Duodenal mucosa (tissue), 2 donors: ENCODE results near the gene TRIP13.
A peak's percentile ranks its signal among the peaks of the same experiment; 100 is the strongest.

ENCODE experiments used
- H3K27ac ChIP-seq: one replicate; pipeline ENCODE4 v1.7.0; 2013; ENCODE audit warnings: low read depth, low read length
- H3K27me3 ChIP-seq, 2 donors: one replicate each; pipeline ENCODE4 v1.7.0; 2013; ENCODE audit warnings: low read length in 2 of 2, control low read depth in 1 of 2; ENCODE audit not compliant: insufficient read depth in 2 of 2, control insufficient read depth in 1 of 2
- H3K36me3 ChIP-seq, 2 donors: one replicate each; pipeline ENCODE4 v1.7.0; 2013; ENCODE audit warnings: low read length in 2 of 2, control low read depth in 1 of 2; ENCODE audit not compliant: insufficient read depth in 2 of 2, control insufficient read depth in 1 of 2
- H3K4me1 ChIP-seq, 2 donors: one replicate each; pipeline ENCODE4 v1.7.0; 2013; ENCODE audit warnings: low read length in 2 of 2, control low read depth in 1 of 2; ENCODE audit not compliant: insufficient read depth in 2 of 2, control insufficient read depth in 1 of 2
- H3K4me3 ChIP-seq, 2 donors: one replicate each; pipeline ENCODE4 v1.7.0; 2013; ENCODE audit warnings: low read length in 2 of 2, low read depth in 1 of 2
- H3K9ac ChIP-seq, 2 donors: one replicate each; pipeline ENCODE4 v1.7.0; 2013; ENCODE audit warnings: low read length in 2 of 2, low read depth in 1 of 2
- H3K9me3 ChIP-seq, 2 donors: one replicate each; pipeline ENCODE4 v1.7.0; 2013; ENCODE audit warnings: low read length in 2 of 2, control low read depth in 1 of 2; ENCODE audit not compliant: control insufficient read depth in 1 of 2

Gene TRIP13

GRCh38 chr5:884345-885126 lies 8.1 kb upstream of the TRIP13 start:
- Histone ChIP-seq H3K9ac (no peak overlapping the region), H3K27ac (no peak overlapping the region), H3K9me3 (no peaks in the 10 kb centered on the region), H3K27me3 (no peaks in the 10 kb centered on the region), H3K36me3 (peaks cover 56 to 90% of the 10 kb centered on the region in 2 donors), H3K4me1 (no peaks in the 10 kb centered on the region), H3K4me3 (no peak overlapping the region)

- Histone ChIP-seq H3K9me3 (no peaks in the 10 kb centered on the region), H3K27ac (no peak overlapping the region), H3K4me3 (no peak overlapping the region), H3K9ac (no peak overlapping the region), H3K27me3 (no peaks in the 10 kb centered on the region), H3K36me3 (peaks cover 56 to 95% of the 10 kb centered on the region in 2 donors), H3K4me1 (no peaks in the 10 kb centered on the region)
Measured at GRCh38 chr5:885127-885442, 7.6 kb upstream of the TRIP13 start.

DNA sequence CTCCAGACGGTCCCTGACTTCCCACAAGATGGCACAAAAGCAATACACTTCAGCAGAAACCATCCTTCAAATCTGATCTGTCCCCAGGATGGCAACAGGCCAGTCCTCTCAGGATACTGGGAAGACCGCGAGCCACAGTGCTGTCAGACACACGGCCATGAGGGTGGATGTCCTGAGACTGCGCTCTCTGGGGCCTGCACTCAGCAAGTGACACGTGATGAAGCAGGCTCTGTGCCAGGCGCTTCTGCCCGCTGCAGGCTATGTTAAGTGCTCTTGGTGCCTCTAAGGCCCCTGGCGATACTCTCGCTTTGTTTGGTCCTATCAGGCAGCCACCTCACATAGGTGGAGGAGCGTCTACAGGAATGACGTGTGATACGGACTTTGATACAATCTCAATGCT lies 7.2 kb upstream of the TRIP13 start:
- no peaks in the 10 kb centered on the region for H3K9me3 ChIP-seq
- H3K27ac ChIP-seq: no peak overlapping the region
- H3K9ac ChIP-seq: no peak overlapping the region
- H3K4me1 ChIP-seq: no peaks in the 10 kb centered on the region
- no peak overlapping the region for H3K4me3 ChIP-seq
- no peaks in the 10 kb centered on the region for H3K27me3 ChIP-seq
- H3K36me3 ChIP-seq: peaks cover 56 to 100% of the 10 kb centered on the region in 2 donors

GRCh38 chr5:886036-886435 lies 6.6 kb upstream of the TRIP13 start:
- H3K9me3 ChIP-seq: no peaks in the 10 kb centered on the region
- H3K9ac ChIP-seq: no peak overlapping the region

DNA sequence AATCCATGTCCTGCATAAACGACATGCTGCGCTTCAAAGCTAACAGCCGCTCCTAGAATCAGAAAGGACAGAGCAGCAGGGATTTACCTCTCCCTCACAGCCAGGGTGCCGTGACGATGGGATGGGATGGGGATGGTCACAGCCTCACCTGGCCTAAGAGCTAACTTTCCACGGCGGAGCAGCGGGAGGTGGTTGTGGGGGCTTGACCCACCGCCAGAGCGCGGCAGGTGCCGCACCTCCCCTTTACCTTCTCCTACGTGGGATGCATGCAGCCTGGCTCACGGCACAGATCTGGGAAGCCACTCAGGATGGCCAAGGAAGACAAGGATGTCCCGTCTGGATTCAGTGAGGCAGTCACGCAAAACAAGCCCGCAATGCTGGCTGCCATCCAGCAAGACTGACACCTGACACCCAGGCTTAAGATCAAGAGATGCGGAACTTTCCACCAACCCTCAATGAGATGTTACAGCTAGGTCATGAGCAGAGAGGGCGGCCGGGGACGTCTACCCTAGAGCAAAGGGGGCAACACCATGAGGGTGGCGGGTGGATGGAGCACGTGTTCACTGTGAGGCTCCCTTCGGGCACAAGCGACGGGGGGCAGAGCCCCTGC lies 5.9 kb upstream of the TRIP13 start:
- Histone ChIP-seq H3K9ac (no peak overlapping the region), H3K9me3 (no peaks in the 10 kb centered on the region), H3K27me3 (no peaks in the 10 kb centered on the region), H3K36me3 (peaks cover 45 to 94% of the 10 kb centered on the region in 2 donors), H3K4me1 (peaks cover 9 to 11% of the 10 kb centered on the region in 2 donors), H3K27ac (no peak overlapping the region), H3K4me3 (no peak overlapping the region)

More at GRCh38 chr5:886036-886435, 6.6 kb upstream of the TRIP13 start:
- Histone ChIP-seq H3K4me3 (no peak overlapping the region), H3K27me3 (no peaks in the 10 kb centered on the region), H3K36me3 (peaks cover 52 to 100% of the 10 kb centered on the region in 2 donors), H3K4me1 (peaks cover 1 to 3% of the 10 kb centered on the region in 2 donors), H3K27ac (no peak overlapping the region)

DNA sequence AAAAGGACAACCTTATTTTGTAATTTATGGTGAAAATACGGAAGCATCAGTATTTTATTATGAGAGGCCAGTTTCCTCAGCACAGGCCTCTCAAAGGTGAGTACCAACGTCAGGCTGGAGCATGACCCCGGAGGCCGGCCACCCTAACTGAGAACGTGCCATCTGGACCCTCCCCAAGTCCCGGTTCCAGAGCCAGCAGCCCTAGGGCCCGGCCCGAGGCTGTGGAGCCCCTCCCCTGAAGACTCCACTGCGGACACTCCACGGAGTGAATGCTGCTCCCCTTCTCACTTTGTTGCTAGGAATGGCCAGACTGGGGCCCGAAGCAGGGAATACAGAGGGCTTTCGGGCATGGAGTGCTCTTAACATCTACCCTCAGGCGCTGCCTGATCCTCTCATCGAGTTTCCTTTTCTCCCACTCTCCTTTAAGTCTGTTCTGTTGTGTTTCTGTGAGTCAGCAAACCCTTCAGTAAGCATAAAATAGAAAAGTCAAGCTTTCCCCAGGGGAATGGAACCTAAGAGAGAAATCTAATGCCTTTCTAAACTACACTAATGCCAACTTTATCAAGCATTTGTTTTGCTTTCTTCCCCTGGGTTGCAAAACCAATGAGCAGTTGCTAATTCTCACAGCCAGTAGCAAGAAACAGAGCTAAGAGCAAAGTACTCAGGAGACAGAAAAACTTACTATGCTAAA lies 4.6 kb upstream of the TRIP13 start:
- Histone ChIP-seq H3K9me3 (no peaks in the 10 kb centered on the region), H3K27me3 (no peaks in the 10 kb centered on the region), H3K27ac (no peak overlapping the region), H3K9ac (no peak overlapping the region), H3K4me3 (no peak overlapping the region), H3K36me3 (peaks cover 40 to 81% of the 10 kb centered on the region in 2 donors), H3K4me1 (peaks cover 13 to 16% of the 10 kb centered on the region in 2 donors)

GRCh38 chr5:888638-889035 lies 4.0 kb upstream of the TRIP13 start:
- Histone ChIP-seq H3K9ac (no peak overlapping the region), H3K27ac (no peak overlapping the region), H3K4me1 (peaks cover 18 to 22% of the 10 kb centered on the region in 2 donors), H3K9me3 (no peaks in the 10 kb centered on the region), H3K36me3 (peaks cover 35 to 76% of the 10 kb centered on the region in 2 donors), H3K27me3 (no peaks in the 10 kb centered on the region), H3K4me3 (no peak overlapping the region)

DNA sequence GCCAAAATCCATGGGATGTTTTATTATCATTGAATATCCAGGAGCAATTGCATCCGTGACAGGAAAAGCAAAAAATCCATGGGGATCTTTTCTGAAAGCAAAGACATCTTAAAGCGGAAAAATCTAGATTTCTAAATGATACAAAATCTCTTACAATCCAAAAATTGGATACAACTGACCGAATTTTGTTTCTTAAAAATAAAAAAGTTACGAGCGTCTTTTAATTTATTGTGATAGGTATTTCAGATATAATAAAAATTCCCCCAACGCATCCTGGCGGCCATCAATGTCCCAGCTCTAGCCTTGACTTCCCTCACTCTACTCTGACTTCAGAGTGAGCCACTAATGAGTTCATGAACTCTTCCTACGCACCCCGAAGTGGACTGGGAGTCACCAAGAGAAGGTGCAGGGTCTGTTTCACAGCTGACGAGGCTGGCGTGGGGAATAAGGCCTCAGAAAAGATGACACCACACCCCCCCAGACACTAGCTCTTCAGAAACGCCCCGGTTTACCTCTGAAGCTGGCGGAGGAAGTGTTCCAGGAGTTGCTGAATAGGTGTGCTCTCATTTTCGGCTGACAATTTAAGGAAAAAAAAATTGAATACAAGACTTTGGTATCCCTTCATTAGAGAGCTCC lies 3.5 kb upstream of the TRIP13 start:
- Histone ChIP-seq H3K4me1 (peaks cover 22 to 26% of the 10 kb centered on the region in 2 donors), H3K36me3 (peaks cover 30 to 70% of the 10 kb centered on the region in 2 donors)

GRCh38 chr5:891117-891836 lies 1.4 kb upstream of the TRIP13 start:
- Histone ChIP-seq H3K4me3 (peak overlapping the region; percentile 91 to 93), H3K9me3 (no peaks in the 10 kb centered on the region), H3K9ac (peak overlapping the region; percentile 65 to 98), H3K27ac (no peak overlapping the region), H3K36me3 (peaks cover 17 to 55% of the 10 kb centered on the region in 2 donors), H3K4me1 (peaks cover 22 to 26% of the 10 kb centered on the region in 2 donors), H3K27me3 (no peaks in the 10 kb centered on the region)

More for the DNA sequence above, 3.5 kb upstream of the TRIP13 start:
- Histone ChIP-seq H3K27ac (no peak overlapping the region), H3K27me3 (no peaks in the 10 kb centered on the region), H3K9ac (no peak overlapping the region), H3K9me3 (no peaks in the 10 kb centered on the region), H3K4me3 (no peak overlapping the region)
